Choroid plexus epithelial cell (primary cell): ENCODE results near the gene IL17F.

Experiments
- DNase-seq: peaks from one replicate; pipeline ENCODE4 v3.0.0-alpha.2; 2010; ENCODE audit warnings: low read depth
- H3K4me3 ChIP-seq: 2 replicates; pipeline ENCODE4 v1.5.1; 2011; ENCODE audit warnings: low read depth, mild to moderate bottlenecking, control low read depth, low read length, moderate library complexity
- TF ChIP-seq, protein P1 (sequence below): conservative IDR thresholded peaks from 2 replicates; pipeline ENCODE4 v1.5.1; 2011; ENCODE audit warnings: low read depth, mild to moderate bottlenecking, control low read depth, inconsistent platforms, low read length, moderate library complexity

Gene IL17F

DNA sequence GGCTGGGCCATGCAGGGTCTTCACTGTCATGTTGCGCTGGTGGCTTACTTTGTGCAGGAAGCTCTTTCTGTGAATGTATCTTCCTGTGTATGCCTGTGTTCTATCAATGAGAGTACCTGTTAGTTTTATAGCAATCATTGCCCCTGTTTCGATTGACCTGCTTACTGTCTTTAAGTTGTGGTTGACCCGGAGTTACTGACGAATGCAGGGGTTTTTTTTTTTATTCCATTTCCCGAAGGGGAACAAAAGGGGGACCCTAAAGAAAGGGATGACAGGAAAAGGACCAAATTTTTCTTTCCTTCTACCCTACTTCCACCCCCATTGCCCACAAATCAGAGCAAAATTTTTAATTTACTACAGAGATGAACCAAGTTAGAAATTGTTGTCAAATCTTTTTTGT lies at the start of gene IL17F:
Gene IL17F (minus strand): TSS at position 101 of the 400 bp plus-strand sequence. CDS start 71 bp downstream, at position 30.
- no peak within 1 kb of the TSS for H3K4me3 ChIP-seq
- DNase-seq: no peak
- TF ChIP-seq, protein P1, sequence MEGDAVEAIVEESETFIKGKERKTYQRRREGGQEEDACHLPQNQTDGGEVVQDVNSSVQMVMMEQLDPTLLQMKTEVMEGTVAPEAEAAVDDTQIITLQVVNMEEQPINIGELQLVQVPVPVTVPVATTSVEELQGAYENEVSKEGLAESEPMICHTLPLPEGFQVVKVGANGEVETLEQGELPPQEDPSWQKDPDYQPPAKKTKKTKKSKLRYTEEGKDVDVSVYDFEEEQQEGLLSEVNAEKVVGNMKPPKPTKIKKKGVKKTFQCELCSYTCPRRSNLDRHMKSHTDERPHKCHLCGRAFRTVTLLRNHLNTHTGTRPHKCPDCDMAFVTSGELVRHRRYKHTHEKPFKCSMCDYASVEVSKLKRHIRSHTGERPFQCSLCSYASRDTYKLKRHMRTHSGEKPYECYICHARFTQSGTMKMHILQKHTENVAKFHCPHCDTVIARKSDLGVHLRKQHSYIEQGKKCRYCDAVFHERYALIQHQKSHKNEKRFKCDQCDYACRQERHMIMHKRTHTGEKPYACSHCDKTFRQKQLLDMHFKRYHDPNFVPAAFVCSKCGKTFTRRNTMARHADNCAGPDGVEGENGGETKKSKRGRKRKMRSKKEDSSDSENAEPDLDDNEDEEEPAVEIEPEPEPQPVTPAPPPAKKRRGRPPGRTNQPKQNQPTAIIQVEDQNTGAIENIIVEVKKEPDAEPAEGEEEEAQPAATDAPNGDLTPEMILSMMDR: no peak

DNA sequence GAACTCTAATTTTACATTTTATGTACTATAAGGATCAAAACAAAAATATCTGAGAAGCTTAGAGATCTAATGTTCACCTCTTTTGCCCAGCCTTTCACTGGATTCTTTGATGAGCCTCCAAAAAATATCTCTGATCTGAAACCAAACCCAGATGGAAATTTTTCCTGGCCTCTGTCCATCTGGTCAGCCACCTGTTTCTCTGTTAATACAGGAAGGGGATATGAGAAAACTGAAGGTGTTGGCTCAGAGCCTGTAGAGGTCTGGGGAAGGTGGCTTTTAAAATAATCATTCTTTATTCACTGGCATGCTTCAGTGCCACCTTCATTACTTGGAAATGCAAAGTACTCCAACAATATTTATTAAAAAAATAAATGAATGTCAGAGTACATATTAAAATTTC lies 48.8 kb upstream of the IL17F start:
- no peak overlapping the region for H3K4me3 ChIP-seq
- TF ChIP-seq, protein P1: no peak
- DNase-seq: no peak

DNA sequence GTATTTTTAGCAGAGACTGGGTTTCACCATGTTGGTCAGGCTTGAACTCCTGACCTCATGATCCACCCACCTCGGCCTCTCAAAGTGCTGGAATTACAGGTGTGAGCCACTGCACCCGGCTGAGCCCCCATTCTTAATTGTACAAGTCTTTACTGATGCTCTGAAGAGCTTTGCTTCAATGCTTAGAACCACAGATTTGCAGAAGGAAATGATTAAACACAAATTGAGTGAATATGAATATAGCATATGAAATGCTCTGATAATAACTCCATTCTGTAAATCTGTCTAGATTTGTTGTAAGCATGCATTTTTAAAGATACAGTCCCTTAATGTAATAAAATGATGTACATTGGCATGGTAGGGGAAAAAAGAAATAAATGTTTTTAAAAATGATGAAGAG lies 44.5 kb upstream of the IL17F start:
- H3K4me3 ChIP-seq: no peak overlapping the region
- TF ChIP-seq, protein P1: no peak
- no peak for DNase-seq

DNA sequence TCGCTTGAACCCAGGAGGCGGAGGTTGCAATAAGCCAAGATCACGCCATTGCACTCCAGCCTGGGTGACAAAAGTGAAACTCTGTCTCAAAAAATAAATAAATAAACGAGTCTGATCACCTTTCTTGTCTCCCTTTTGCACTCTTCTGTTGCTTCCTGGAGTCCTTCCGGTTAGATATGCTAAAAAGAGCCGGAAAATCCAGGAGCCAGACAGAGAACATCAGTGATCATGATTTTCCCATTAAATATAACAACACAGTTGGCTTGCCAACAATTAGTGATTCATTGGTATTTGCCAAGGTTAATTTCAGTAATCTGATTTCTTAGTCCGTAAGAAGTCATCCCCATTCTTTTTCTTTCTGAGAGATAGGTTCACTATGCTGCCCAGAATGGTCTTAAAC lies 43.9 kb upstream of the IL17F start:
- no peak for DNase-seq
- TF ChIP-seq, protein P1: no peak

DNA sequence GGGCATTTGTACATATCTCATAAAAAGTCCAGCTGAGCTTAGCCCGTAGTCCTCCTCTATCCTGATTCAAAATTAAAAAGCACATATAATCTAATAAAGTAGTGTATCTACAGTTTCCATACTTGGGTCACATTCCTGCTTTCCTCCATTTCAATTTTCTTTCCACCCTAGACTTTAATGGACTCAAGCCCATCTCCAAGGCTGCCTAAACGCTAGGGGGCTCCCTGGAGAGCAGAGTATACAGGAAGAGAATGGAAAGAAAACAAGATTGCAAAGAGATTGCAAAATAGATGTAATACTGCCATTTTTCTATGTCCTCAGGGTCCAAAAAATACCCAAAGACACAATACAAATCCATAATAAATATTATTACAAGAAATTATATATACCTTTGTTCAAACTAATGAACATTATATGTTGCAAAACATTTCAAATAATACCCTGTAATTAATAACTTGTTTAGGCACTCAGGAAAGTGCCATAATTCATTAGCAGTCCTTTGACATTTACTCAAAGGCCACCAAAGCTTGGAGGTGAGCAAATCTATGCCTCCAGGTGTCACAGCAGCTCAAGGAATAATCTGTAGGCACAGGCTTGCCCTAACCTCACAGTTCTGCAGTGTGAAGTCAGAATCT lies 42.6 kb upstream of the IL17F start:
- DNase-seq: peak; percentile 88
- TF ChIP-seq, protein P1: peak; percentile 97
- H3K4me3 ChIP-seq: no peak overlapping the region

More for the DNA sequence above, 43.9 kb upstream of the IL17F start:
- H3K4me3 ChIP-seq: no peak overlapping the region

DNA sequence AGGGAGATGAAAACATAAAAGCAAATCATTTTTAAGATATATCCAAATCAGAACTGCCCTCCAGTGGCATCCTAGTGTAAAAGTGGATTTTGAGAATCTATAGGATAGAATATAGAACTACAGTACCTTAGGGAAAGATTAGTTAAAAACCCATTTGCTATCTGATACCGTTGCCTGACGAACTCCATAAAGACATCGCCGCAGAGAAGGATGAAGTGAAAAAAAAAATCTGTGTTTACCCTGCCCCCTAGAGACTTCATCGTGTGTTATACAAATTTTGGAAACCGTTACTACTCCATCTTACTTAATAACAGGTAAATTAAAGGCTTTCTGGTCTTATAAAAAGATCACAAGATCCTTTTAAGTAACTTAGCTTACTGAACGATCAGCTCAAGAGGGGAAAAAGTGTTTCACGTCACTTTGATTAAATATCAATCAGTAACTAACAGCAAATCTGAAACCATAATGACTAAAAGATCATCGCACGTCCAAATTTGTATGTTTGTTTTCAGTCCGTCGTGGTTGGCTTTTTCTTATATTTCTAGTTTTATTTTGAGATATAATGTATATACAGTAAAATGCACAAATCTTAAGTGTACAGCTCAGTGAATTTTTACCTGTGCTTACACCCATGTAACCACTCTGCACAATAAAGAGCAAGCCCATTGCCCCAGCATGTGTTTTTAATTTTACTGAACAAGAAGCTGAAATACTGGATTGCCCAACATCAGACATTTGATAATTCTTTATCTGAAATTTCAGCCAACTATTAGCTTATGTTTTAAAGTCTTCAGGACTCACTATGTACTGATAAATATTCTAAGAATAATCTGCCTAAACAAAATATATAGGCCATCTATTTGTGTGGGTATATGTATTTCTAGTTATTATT lies 41.1 kb upstream of the IL17F start:
- H3K4me3 ChIP-seq: peak overlapping the region; percentile 49
- DNase-seq: no peak
- TF ChIP-seq, protein P1: peak; percentile 34
